Stimulated activated naive CD4-positive, alpha-beta T cell (primary cell): ENCODE results near the gene ZNF346.

Experiments
- DNase-seq, 6 experiments: peaks; one replicate each; lab custom pipeline; 2025; lab: John Stamatoyannopoulos, UW

ZNF346 gene

GRCh38 chr5:177094224-177095087, 72.0 kb downstream of the ZNF346 start:
- DNase-seq = no peak

GRCh38 chr5:177095088-177095669, 72.7 kb downstream of the ZNF346 start:
- no peak for DNase-seq

- DNase-seq = no peak
These were observed 73.9 kb downstream of the ZNF346 start for GRCh38 chr5:177096162-177097015.

GRCh38 chr5:177097016-177097985, 74.8 kb downstream of the ZNF346 start:
- DNase-seq = no peak

GRCh38 chr5:177098120-177098469, 75.6 kb downstream of the ZNF346 start:
- DNase-seq = no peak

- no peak for DNase-seq
These were observed 76.1 kb downstream of the ZNF346 start for GRCh38 chr5:177098470-177099141.

DNA sequence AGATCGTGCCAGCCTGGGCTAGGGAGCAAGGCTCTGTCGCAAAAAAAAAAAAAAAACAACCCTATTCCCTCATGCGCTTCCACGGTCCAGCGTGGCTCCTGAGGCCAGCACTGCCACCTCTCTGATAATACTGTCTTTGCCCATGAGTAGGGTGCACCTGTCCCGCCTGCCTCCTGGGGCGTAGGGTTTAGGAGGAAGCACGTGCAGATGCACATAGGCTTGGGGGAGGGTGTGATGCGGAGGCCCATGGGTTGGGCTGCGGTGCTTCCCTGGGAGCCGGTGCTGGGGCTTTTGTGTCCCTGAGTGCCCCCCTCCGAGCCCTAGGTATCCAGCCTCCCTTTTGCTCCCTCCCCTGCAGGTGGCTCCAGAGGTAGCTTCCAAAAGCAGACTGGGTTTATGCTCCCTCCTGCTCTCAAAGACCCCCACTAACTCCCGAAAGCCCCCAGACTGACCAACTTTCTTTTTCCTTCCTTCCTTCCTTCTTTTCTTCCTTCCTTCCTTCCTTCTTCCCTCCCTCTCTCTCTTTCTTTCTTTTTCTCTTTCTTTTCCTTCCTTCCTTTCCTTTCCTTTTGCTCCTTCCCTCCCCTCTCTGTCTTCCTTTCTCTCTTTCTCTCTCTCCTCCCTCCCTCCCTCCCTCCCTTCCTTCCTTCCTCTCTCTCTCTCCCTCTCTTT, 77.1 kb downstream of the ZNF346 start:
- no peak for DNase-seq

- no peak for DNase-seq
These were observed 78.2 kb downstream of the ZNF346 start for GRCh38 chr5:177100714-177101121.

DNA sequence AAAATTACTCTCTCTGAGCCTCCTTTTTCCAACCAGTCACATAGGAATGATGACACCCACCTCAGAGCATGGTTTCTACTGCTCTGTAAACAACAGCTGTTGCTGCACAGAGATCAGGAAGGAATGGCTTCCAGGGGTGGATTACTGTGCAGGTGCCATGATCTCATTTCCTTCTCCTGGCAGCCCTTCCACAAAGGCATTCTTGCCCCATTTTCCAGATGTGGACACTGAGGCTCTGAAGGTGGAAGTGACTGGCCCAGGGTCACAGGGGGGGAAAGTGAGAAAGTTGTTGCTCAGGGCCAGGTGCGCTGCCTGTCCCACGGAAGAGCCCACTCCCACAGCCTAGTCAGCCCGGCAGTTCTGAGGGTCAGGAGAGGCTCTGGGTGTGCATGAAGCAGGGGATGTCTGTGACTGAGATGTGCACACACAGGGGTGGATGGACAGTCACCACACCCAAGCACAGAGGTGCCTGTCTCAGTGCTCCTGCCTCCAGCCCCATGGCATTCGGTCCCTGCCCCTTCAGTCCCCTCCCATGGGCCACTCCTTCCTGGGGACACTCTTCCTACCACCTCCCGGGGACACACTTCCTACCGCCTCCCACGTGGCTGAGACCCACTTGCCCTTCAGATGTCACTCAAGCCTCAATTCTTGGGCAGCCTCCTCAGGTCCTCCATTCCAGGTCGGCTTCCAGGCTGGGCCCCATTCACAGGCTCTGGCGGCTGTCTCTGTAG, 81.2 kb downstream of the ZNF346 start:
- no peak for DNase-seq

GRCh38 chr5:177105691-177106476, 83.4 kb downstream of the ZNF346 start:
- DNase-seq = no peak

DNA sequence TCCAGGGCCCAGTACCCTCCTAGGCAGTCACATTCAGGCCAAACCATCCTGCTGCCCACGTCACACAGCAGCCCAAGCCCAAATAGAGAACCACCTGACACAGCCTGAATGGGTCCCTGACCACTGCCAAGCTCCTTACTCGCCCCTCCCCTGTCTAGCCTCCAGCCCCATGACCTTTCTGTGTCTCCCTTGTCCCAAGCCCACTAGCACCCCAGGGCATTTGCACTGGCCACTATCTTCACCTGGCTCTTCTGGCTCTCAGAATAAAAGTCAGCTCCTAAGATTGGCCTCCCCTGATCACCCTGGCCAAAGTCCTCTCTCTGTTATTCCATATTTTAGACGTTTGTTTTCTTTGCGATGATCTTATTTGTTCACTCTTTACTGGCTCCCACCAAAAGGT, 84.7 kb downstream of the ZNF346 start:
- DNase-seq = no peak

GRCh38 chr5:177109810-177110209, 87.3 kb downstream of the ZNF346 start:
- DNase-seq = no peak

GRCh38 chr5:177111720-177112394, 89.4 kb downstream of the ZNF346 start:
- DNase-seq = peak; percentile 13 to 51 (median 42)

DNA sequence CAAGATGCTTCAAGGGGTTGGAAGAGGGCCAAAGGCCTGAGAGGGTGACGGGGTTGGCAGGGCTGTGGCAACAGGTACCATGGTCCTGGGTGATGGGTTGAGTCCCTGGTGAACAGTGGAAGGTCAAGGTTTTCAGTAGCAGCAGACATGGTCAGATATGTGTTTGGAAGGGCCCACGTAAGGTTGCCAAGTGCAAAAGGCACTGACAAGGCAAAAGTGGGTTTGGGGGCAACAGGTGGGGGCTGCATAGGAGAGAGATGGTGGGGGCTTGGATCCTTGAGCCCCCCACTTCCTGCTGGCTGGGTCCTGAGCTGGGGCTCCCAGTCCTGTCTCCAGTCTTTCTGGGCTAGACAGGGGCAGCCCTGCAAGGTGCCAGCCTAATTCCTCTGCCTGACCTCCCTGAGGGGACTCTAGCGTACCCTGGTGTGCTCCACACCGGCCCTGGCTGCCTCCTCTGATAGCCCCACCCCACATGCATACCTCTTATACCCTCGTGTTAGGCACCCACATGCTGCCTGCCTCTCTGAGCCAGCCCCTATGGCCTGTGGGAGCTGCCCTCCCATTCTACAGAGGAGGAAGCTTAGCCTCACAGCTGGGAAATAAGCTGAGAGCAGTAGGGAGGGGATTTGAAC, 90.2 kb downstream of the ZNF346 start:
- DNase-seq = no peak

DNA sequence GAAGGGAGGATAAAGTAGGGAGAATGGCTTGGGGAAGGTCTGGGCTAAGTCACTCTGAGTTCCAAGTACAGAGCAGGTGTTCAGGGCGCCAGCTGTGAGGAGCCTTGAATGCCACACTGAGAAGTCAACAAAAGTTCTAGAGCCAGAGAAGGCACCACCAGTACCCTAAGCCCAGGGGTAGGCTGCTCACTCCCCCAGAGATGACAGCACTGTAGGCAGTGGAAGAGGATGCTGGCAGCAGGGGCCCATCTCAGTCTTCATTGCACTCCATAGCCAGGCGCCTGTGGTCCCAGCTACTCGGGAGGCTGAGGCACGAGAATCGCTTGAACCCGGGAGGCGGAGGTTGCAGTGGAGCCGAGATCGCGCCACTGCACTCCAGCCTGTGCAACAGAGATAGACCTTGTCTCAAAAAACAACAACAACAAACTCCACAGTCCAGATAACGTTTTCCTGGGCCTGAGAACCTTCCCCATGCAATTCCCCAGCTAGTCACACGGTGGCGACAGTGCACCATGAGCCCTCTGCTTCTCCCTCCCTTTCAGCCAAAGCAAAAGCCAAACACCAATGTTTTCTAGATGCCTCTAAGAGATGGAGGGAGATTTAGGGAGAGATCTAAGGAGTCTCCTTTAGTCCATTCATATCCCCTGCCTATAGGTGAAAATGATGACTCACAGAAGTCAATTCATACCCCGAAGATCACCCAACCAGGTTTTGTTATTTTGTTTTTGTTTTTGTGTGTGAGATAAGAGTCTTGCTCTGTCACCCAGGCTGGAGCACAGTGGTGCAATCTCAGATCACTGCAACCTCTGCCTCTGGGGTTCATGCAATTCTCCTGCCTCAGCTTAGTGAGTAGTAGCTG, 91.3 kb downstream of the ZNF346 start:
- peak; percentile 47 to 84 (median 72) for DNase-seq

GRCh38 chr5:177116631-177117373, 94.3 kb downstream of the ZNF346 start:
- DNase-seq = peak; percentile 65 to 80 (median 71)
